HG03558 (cell line): ENCODE data around the gene ZDHHC1.
"Not testable (repeated sequence)": the region's sequence is repeated elsewhere in the genome, so short reads cannot be mapped to it uniquely, and the experiment has no call there.

Source experiments
- ATAC-seq: cut with Tn5 transposase; IDR thresholded peaks from one replicate; pipeline ENCODE4 v1.9.1; 2021; ENCODE audit warnings: moderate number of reproducible peaks; ENCODE audit not compliant: unreplicated experiment; ENCODE audit errors: extremely low read depth

The ZDHHC1 gene

DNA sequence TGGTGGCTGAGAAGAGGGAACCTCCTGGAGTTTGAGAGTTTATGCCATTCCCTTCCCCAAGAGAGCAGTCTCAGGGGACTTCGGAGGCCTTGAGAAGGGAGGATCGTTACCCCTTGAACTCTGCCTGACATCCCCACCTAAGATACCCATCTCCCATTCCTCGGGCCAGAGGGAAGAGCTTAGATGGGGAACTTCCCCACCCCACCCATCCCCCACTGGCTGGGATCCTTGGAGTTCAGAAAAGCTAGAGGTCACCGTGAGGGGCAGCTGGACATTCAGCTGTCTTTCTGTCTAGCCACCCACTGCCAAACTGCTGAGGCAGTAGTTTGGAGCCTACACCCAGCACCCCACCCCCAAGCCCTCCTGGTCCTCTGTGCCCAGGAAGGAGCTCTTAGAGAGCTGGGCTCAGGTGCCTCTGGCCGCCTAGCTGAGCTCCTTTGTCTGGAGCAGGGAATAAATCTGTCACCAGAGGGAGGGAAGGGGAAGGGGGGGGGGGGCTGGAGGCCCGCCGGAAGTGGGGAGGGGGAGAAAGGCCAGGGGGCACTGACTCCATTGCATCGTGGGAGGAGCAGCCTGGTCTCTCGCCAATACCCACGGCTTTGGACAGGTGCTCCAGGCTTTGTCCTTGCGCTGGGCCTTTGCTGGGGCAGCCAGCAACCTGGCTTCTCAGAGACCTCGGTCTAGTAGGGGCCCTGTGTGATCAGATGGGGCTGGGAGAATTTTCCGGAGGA is 15.7 kb upstream of the ZDHHC1 start:
- ATAC-seq, result no peak

DNA sequence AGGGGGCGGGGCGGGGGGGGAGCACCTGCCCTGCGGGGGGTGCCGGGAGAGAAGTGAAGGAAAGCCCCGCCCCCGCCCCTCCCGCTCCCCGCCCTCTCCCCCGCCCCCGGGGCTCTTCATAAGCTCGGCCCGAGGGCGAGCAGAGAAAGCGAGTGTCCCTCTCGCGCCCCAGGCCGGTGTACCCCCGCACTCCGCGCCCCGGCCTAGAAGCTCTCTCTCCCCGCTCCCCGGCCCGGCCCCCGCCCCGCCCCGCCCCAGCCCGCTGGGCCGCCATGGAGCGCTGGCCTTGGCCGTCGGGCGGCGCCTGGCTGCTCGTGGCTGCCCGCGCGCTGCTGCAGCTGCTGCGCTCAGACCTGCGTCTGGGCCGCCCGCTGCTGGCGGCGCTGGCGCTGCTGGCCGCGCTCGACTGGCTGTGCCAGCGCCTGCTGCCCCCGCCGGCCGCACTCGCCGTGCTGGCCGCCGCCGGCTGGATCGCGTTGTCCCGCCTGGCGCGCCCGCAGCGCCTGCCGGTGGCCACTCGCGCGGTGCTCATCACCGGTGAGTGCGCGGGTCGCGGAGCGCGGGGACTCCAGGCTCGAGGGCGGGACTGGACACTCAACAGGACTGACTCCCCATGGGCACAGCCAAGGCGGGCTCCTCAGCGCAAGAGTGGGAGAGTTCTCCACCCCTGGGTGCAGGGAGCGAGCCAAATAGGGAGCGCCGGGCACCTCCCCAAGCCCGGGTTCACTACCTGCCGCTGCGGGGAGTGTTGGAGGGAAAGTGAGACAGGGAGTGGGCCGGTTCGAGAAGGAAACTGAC is 14.9 kb upstream of the ZDHHC1 start, which contains the start of gene HSD11B2:
Gene HSD11B2, plus strand, starts transcription at position 145 of the 798 bp plus-strand sequence. Its CDS starts 128 bp downstream, at position 273.
- ATAC-seq, result no peak

DNA sequence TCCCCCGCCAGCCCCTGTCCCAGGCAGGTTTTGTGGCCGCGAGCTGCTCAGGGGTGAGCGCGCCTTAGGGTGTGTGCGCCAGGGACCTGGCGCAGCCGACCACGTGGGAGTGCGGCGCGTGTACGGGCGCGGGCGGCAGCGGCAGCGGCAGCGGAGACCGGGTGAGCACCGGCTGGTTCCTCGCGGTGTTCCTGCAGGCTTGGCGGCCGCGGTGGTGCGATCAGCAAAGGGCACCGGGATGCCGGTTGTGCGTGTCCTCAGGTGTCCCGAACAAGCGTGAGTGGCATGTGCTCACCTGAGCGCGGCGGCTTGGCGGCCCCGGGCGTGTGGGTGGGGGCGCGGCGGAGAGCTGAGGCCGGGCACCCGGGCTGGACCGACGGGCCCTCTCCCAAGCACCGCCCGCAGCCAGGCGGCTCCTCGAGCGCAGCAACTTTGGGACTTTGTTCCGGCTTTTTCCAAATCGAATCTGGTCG is 14.3 kb upstream of the ZDHHC1 start:
- no peak for ATAC-seq

DNA sequence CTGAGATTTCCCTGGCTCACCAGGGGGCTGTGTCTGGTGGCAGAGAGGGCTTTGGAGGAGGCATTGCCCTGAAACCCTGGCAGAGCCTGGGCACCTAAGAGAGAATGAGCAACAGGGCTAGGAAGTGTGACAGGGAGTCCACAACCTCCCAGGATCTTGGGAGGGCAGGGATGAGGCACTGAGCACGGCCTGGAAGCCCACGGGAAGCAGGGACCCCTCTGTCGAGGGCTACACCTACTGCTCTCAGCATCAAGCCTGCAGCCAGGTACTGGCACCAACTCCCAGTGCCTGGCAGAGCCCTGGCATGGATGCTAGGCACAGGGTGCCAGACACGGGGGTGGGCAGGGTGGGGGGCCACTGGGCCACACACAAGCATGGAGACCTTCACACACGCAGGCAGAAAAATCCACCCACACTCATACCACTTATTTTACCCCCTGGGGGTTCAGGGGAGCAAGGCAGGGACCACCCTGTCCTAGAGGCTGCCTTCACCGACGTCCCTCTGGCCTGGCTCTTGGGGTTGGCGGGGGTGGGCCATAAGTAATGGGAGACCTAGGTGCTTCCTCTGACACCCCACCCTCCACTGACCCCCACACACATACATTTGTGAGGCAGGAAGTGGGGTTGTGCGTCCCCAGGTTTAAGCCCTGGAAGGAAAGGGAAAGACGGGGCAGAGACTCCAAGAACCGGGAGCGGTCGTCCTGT is 13.7 kb upstream of the ZDHHC1 start:
- no peak for ATAC-seq

DNA sequence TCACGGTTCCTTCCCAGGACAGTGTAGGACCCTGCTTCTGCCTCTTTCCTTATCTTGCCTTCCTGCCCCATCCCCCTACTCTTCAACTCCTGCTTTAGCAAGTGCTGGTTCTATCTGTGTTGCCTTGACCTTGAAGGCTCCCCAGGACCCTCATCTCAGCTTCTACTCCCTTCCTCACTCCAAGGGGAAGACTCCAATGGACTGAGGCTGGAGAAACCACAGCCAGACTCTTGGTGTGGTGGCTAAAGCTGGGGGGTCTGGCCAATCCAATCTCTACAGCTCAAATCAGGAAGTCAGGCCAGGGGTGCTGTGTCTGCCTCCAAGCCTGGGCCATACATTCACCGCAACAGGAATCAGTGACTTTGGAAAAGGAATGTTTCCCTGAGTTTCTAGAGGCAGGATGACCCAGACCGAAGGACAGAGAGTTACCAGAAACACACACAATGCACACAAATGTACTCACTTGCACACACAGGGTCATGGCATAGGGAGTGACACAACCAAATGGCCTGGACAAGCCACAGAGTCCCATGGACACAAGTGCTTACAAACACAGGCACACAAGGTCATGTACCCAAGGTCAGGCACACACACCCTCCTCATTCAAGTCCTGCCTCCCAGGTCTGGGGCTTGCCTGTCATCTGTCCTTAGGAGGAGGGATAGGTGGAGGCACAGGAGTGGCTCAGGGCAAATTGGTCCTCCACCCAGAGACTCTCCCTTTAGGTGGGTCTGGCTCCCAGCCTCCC is 12.9 kb upstream of the ZDHHC1 start:
- ATAC-seq, result no peak

DNA sequence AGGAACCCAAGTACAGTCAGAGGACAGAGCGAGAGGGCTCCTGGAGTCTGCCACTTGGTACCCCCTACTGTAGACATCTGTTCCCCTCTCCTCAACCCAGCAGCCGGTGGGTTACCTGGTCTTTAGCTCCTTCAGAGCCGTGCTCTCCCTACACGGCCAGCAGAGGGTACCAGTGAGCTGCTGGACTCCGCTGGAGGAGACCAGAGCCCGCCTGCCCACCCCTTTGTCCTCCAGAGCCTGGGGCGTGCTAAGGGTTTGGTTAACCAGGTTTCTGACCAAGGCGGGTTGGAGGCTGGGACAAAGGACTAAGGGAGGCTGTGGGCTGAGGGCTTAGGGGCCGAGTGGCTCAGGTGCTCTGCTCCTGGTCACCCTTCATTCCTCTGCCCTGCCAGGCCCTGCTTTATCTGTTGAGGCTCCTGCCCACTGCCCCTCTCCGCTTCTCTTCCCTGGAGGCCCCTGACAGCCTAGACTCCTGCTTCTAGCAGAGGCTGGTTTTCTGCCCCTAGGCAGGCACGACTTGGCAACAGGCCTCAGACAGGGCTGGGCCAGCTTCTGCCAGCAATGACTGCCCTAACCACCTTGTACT is 12.0 kb upstream of the ZDHHC1 start:
- ATAC-seq, result no peak

DNA sequence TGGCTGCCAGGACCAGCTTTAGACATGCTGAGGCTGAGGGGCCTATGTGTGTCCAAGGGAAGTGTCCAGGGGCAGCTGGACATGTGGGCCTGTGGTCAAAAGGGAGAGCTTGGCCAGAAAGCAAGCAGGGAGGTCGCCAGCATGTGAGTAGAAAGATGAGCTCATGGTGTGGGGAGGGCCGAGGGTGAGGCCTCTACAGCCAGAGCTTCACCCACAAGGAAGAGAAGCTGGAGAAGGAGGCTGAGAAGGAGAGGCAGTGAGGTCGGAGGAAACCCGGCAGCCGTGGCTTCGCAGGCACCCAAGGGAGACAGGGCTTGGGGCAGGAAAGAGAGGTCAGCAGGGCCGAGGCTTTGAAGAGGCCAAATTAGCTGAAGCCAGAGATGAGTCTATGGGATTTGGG is 10.7 kb upstream of the ZDHHC1 start:
- ATAC-seq, result no peak

DNA sequence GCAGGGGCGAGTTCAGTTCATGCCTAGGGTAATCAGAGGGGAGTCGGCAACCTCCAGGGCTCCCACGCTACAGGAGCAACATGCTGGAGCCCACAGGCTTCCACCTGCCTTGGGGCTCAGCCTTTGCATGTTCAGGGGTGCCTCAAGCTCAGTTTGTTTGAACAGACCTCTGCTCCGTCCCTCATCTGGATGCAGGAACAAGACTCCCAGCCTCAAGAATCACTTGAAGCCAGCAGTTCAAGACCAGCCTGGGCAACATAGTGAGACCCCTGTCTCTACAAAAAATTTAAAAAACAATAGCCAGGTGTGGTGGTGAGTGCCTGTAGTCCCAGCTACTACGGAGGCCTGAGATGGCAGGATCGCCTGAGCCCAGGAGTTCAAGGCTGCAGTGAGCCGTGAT is 9.7 kb upstream of the ZDHHC1 start:
- ATAC-seq, result no peak

DNA sequence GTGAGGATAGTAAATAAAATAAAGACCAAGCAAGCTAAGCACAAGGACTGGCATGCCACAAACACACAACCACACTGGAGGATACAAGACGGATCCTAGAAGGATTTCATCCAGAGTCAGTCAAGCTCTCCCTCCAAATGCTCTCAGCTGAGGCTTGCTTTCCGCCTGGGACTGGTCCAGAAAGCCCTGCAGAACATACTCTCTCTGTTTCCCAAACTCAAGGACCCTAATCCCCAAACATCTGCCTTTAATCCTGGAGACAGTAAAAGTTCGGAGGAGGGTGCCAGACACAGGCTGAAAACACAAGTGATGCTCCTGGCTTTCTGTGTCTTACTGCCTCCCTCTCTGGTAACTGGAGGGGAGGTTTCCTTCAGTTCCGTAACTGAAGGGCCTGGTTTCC is 9.3 kb upstream of the ZDHHC1 start:
- ATAC-seq, result no peak

DNA sequence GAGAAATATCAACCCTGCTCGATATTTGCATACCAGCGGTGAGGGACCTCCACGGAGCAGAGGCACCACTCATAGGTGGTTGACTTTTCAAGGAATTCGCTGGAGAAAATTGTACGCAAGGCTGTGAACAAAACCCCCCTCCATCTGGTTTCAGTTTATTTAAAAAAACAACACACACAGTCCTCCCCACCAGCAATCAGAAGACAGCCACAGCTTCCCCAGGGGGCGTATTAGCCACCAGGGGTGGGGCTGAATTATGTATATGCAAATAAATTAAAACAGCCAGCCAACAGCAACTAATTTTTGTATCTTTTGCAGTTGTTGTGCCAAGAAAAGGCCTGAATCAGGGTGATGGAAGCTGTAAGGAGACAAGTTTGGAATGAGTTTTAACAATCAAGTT is 8.8 kb upstream of the ZDHHC1 start:
- no peak for ATAC-seq

DNA sequence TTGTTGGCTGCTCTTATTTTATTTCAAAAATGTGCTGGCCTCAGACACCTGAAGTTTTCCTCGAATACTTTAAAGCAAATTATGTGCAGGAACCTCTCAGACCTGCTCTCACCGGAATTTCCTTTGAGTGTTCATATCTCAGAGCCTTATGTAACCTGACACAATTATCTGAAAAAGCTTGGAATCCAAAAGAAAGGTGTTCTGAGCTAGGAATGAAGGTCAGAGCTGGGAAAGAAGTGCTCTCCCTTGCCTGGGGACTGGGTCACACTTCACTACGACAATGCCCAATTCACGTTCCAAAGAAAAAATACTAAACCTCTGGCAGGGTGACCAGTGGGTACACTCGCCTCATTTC is 8.0 kb upstream of the ZDHHC1 start:
- no peak for ATAC-seq

DNA sequence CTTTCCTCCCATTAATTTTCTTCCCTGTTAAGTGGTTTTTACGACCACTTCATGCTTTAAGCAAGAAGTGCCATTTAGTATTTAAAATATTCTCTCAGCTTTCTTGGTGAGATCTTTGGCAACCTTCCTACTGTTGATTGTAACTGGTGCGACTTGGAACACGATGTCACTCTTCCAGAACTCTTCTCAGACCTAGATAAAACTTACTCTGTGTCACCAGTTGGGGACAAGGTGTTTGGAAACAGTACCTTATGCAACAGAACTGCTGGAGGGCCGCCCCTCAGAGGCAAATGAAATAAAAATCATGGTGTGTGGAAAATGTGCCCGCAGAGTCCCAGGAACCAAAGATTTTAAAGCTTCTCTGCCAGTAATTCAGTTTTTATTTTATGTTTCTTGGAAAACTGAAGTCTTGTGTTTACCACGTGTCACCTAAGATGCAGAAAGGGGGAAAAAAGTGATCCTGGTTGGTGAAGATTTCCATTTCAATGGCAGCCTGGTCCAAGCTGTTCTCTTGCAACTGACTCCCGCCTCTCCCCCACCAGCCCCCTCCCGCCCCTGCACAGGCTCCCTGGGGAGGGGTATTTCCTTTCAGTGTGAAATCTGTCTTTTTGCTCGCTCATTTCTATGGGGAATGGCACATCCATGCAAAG is 7.5 kb upstream of the ZDHHC1 start:
- no peak for ATAC-seq

DNA sequence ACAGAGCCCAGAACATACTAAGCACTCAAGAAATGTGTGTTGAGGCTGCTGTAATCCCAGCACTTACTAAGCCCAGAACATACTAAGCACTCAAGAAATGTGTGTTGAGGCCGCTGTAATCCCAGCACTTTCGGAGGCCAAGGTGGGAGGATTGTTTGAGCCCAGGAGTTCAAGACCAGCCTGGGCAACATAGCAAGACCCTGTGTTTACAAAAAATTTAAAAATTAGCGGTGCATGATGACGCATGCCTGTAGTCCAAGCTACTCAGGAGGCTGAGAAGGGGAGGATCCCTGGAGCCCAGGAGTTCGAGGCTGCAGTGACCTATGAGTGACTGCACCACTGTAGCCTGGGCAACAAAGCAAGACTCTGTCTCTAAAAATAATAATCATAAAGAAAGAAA is 6.7 kb upstream of the ZDHHC1 start:
- no peak for ATAC-seq

DNA sequence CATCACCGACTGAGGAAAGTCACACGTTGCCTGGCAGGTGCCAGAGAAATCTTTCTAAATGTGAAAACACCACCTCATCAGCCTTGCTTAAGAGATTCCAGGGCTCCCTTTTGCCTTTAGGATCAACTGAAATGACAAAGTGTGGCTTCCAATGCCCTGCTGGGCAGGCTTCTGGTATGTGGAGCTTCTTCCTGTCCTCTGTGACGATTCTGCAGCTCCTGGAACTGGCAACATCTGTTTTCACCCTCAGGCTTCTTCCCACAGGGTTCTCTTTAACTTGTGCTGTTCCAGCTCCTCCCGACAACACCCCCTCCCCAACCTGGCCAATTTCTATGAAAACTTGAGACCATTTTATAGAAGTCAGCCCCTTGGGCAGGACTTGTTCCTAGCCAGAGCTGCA is 4.8 kb upstream of the ZDHHC1 start:
- no peak for ATAC-seq

DNA sequence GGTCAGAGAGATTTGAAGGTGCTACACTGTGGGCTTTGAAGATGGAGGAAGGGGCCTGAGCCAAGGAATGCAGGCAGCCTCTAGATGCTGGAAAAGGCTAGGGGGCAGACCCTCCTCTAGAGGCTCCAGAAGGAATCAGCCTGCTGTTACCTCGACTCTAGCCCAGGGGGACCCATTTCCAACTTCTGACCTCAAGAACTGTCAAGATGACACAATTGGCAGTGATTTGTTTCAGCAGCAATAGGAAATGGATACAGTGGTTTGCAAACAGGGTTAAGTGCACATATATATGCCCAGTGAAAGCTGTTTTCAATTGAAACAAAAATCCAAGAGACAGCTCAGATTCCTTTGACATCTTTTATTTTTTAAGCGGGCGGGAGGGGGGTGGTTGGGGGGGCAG is 3.7 kb upstream of the ZDHHC1 start:
- no peak for ATAC-seq

DNA sequence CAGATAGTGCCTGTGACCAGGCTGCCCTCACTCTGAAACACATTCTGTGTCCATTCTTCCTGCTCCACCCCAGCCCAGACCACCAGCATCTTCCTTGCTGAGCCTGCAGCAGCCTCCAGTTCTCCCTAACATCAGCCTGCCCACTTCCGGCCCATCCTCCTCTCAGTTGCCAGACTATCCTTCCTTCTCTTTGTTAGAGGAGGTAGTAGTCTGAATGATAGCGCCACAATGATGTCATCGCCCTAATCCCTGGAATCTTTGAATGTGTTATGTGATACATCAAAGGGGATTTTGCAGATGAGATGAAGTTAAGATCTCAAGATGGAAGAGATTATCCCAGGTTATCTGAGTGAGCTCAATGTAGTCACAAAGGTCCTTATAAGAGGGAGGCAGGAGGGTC is 3.2 kb upstream of the ZDHHC1 start:
- no peak for ATAC-seq

DNA sequence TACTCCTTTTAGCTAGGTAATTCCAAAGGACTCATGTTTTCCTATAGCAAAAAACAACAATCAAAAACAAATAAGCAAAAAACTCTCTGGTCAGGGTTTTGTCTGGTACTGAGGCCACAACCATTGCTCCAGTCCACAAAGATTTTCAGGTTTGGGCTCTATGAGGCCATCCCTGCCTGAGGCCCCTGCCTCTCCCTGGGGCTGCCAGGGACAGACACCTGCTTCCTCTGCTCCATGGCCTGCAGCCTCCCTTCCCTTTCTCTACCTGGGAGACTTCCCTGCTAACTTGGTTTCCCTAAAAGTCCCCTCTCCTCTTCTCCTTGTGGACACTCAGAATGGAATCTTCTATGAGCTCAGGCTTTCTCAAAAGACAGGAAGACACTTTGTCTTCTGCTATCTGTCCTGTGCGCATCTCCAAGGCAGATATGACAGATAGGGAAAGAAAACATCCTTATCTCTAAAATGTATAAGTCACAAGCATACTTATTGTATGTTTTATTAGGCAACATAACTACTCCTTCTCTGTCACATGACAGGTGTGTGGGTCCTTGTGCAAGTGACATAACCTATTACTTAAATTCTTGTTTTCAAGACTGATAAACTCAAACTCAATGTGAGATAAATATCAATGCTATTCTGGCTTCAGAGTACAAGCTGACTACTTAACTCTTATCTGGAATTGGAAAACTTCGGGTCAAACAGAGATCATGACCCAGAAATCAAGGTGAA is 1.2 kb upstream of the ZDHHC1 start:
- no peak for ATAC-seq

DNA sequence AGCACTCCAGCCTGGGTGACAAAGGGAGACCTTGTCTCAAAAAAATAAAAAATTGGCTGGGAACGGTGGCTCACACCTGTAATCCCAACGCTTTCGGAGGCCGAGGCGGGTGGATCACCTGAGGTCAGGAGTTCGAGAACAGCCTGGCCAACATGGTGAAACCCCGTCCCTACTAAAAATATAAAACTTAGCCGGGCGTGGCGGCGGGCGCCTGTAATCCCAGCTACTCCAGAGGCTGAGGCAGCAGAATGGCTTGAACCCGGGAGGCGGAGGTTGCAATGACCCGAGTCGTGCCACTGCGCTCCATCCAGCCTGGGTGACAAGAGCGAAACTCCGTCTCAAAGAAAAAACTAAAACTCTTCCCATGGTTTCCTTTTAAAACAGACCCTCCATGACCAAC is 856 bp downstream of the ZDHHC1 start:
- ATAC-seq, result not testable (repeated sequence)
